Thyroid gland (tissue), 4 donors: Measurements from ENCODE around the gene CAPSL. TPM values are rescaled to one million over a fixed set of nuclear protein-coding genes. Genes with fewer than 3 reads are reported as not detected.
A peak's percentile ranks its signal among the peaks of the same experiment; 100 is the strongest.

Experiments
- DNase-seq, 2 donors: peaks; one replicate each; pipeline ENCODE4 v3.0.0-alpha.2; 2019
- H3K27ac ChIP-seq, 3 donors: fragments of 200-600 bp; sonication (generic); 1 replicate in 2 of 3; 2 replicates in 1 of 3; pipeline ENCODE4 v1.5.1; 2016 to 2019; ENCODE audit warnings: mild to moderate bottlenecking in 1 of 3, moderate library complexity in 1 of 3
- H3K27me3 ChIP-seq: fragments of 200-600 bp; sonication (generic); one replicate; pipeline ENCODE4 v1.5.1; 2019
- H3K36me3 ChIP-seq, 2 donors: fragments of 200-600 bp; sonication (generic); one replicate each; pipeline ENCODE4 v1.5.1; 2016 to 2019
- H3K4me1 ChIP-seq, 2 donors: fragments of 200-600 bp; sonication (generic); one replicate each; pipeline ENCODE4 v1.5.1; 2017 to 2019
- H3K4me3 ChIP-seq, 3 donors: fragments of 200-600 bp; sonication (generic); replicated peaks in 1 of 3; 1 replicate in 2 of 3; 2 replicates in 1 of 3; pipeline ENCODE4 v1.5.1; 2016; ENCODE audit warnings: mild to moderate bottlenecking in 1 of 3
- H3K9me3 ChIP-seq: fragments of 200-600 bp; sonication (generic); one replicate; pipeline ENCODE4 v1.5.1; 2017
- POLR2A ChIP-seq, 2 donors: fragments of 450-650 bp; IDR thresholded peaks; one replicate each; pipeline ENCODE4 v1.6.1; 2017; ENCODE audit warnings: antibody characterized with exemption in 2 of 2, mild to moderate bottlenecking in 2 of 2, moderate library complexity in 1 of 2
- WGBS, 2 donors: methylation state at CpG; one replicate each; pipeline ENCODE4 v1.1.5; 2017; 5-methylcytosine and 5-hydroxymethylcytosine counted together
- intact Hi-C: fragments of 100-400 bp; cut with DNase I; formaldehyde crosslinking; loops from one replicate; pipeline ENCODE4 v1.15.1; 2023
- total RNA-seq, 4 donors: library from RNA; depleted of rRNA; stranded (reverse); fragments of >200 nt; gene quantifications; one replicate each; pipeline ENCODE4 v1.2.3, GENCODE V29; 2016
- TF ChIP-seq, protein P1 (sequence below), 6 experiments: fragments of 200-600 bp in 3 of 6; fragments of 450-650 bp in 3 of 6; sonication (generic) in 3 of 6; IDR thresholded peaks; one replicate each; pipeline ENCODE4 v1.5.1; 2016 to 2019; ENCODE audit warnings: antibody characterized with exemption in 6 of 6, mild to moderate bottlenecking in 2 of 6, inconsistent platforms in 1 of 6, moderate library complexity in 1 of 6

Gene CAPSL
- total RNA-seq, 4 donors from 2014 or later = 0.33 to 2.4 TPM; not detected in 2

DNA sequence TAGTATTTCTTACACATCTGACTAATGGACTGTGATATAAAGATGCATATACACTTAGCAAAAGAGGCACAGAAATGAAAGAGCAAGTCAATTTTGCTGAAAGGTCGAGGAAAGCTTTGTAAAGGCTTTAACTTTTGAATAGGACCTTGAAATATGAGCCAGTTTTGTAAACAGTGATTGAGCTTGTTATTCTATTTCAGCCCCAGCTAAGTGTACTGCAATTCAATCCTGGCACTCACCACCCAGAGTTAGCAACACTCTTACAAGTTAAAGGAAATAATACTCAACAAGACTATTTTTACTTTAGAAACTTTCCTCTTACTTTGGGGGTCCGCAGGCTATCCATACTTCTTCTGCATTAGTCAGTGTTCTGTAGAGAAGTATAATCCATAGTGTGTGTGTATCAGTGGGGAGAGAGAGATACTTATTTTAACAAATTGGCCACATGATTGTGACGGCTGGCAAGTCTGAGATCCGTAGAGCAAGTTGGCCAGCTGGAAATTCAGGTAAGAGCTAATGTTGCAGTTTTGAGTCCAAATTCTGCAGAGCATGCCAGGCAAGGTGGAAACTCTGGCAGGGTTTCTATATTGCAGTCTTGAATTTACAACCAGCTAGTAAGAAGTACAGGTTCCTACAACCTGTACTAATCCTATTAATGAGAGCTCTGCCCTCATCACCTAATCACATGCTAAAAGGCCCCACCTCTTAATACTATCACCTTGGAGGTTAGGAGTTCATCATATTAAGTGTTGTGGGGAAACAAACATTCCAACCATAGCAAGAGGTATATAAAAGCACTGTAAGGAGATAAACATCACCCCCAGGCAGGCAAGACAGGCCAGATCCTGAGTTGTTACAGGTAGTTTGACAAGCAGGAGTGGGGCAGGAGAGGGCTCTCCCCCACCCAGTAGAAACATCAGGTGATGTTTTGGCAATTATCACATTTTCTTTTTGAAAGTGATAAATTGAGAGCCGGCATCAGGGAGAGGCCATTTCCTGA is 48.1 kb downstream of the CAPSL start:
- Histone ChIP-seq H3K36me3 (no peaks in the 10 kb centered on the region), H3K27me3 (no peaks in the 10 kb centered on the region), H3K4me1 (peaks cover 0 to 6% of the 10 kb centered on the region in 2 donors), H3K9me3 (no peaks in the 10 kb centered on the region), H3K27ac (no peak overlapping the region), H3K4me3 (no peak overlapping the region)
- WGBS, 2 donors = 48 to 50% methylated on average over 5 of the region's 5 CpGs
- peak; percentile 8 to 51 for DNase-seq
- intact Hi-C loops = no loop called here
- TF ChIP-seq POLR2A (IDR thresholded peaks at IDR 0.05) = no peak

DNA sequence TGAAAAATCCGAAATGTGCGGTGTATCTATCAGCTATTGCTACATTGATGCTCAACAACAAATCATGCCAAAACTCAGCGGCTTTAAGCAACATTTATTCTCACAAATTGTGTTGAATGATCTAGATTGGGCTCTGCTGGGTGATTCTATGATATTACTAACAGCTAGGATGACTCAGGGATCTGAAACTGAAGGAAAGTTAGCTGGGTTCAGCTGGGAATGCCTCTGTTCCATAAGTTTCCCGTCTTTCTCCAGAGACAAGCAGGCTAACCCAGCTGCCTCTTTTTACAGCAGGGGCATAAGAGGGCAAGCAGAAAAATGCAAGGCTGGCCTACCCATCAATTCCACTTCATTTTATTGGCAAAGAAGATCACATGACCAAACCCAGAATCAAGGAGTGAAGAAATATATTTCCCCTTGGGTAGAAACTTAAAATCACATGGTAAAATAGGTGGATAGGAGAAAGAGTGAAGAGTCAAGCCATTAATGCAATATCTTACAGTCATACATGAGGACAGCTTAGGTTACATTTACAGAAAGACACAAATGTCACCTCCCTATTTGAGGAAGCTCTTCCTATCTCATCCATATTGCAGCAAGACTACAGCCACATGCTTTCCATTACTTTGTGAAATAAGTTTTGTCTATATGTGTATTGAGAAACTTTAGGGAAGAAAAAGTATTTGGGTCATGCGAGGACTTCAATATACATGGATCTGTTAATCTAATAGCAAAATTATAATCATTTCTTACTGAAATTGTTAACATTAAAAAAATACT is 50.9 kb downstream of the CAPSL start:
- Histone ChIP-seq H3K27ac (no peak overlapping the region), H3K4me3 (no peak overlapping the region), H3K4me1 (peaks cover 0 to 16% of the 10 kb centered on the region in 2 donors), H3K9me3 (no peaks in the 10 kb centered on the region), H3K36me3 (no peaks in the 10 kb centered on the region), H3K27me3 (no peaks in the 10 kb centered on the region)
- intact Hi-C loops = no loop called here
- 72 to 77% methylated on average over 5 of the region's 5 CpGs for WGBS, 2 donors
- DNase-seq = no peak
- TF ChIP-seq, protein P1, sequence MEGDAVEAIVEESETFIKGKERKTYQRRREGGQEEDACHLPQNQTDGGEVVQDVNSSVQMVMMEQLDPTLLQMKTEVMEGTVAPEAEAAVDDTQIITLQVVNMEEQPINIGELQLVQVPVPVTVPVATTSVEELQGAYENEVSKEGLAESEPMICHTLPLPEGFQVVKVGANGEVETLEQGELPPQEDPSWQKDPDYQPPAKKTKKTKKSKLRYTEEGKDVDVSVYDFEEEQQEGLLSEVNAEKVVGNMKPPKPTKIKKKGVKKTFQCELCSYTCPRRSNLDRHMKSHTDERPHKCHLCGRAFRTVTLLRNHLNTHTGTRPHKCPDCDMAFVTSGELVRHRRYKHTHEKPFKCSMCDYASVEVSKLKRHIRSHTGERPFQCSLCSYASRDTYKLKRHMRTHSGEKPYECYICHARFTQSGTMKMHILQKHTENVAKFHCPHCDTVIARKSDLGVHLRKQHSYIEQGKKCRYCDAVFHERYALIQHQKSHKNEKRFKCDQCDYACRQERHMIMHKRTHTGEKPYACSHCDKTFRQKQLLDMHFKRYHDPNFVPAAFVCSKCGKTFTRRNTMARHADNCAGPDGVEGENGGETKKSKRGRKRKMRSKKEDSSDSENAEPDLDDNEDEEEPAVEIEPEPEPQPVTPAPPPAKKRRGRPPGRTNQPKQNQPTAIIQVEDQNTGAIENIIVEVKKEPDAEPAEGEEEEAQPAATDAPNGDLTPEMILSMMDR (IDR thresholded peaks at IDR 0.05) = no peak
- no peak for TF ChIP-seq POLR2A (IDR thresholded peaks at IDR 0.05)

DNA sequence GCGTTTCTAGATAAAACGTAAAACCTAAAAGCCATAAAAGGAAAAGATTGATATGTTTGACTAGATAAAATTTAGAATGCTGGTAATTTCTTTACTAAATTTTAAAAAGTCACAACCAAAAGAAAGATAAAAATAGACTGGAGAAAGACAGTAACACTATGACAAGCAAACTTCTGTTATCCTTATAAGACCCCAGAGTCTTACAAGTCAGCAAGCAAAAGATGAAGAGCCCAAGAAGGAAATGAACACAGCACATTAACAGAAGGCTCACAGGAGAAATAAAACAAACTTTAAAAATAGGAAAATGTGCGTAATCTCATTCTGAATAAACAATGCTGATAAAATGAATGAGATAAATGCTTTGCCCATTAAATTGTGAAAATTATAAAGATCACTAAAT is 52.0 kb downstream of the CAPSL start:
- 88 to 91% methylated on average over 3 of the region's 3 CpGs for WGBS, 2 donors
- Histone ChIP-seq H3K4me3 (no peak overlapping the region), H3K4me1 (peaks cover 0 to 16% of the 10 kb centered on the region in 2 donors), H3K36me3 (no peaks in the 10 kb centered on the region), H3K27ac (no peak overlapping the region), H3K9me3 (no peaks in the 10 kb centered on the region), H3K27me3 (no peaks in the 10 kb centered on the region)
- TF ChIP-seq POLR2A (IDR thresholded peaks at IDR 0.05) = no peak
- TF ChIP-seq, protein P1 (IDR thresholded peaks at IDR 0.05) = no peak
- intact Hi-C loops = no loop called here
- no peak for DNase-seq

DNA sequence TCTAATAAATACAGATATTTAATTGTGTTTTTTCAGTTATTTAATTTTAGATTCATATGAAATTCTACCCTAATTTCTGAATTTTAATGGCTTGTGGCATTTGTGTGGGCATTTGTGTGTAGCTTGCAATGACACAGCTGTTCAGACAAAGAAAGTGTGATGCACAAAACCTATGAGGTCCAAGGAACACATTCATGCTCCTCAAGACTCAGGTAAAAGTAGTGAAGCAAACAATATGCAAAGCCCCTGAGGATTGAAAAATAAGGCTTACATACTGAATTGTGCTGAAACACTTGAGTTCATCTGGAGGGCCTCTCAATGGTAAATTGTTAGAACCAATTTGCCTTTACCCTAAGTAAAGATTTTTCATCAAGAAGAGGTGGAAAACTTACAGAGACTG is 53.6 kb downstream of the CAPSL start:
- DNase-seq = no peak
- Histone ChIP-seq H3K4me1 (peaks cover 0 to 11% of the 10 kb centered on the region in 2 donors), H3K27ac (no peak overlapping the region), H3K27me3 (no peaks in the 10 kb centered on the region), H3K9me3 (no peaks in the 10 kb centered on the region), H3K36me3 (no peaks in the 10 kb centered on the region), H3K4me3 (no peak overlapping the region)
- intact Hi-C loops = no loop called here
- TF ChIP-seq POLR2A (IDR thresholded peaks at IDR 0.05) = no peak
- TF ChIP-seq, protein P1 (IDR thresholded peaks at IDR 0.05) = no peak

DNA sequence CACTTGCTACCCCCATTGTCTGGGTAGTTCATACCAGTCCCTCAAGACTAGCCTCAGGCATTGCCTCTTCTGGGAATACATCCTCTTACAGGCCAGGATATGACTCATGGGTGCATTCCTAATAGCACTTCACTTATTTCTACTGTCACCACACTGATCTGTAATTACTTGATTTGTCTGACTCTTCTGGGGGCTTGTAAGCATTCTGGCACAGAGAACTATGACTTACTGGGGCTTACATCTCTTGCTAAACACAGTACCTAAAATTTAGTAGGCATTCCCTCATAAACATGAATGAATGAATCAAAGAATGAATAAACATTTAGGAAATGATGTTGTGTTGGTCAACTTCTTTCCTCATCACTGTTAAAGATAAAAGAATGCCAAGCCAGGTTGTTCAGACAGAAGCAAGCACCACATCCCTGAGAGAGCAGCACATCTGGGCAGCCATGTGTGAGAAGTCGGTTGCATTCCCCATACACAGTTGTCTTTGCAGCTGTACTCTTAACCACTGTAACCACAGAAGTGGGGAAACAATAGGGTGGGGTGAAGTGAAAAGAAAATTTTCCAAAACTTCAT is 54.1 kb downstream of the CAPSL start:
- peak in 1 of 2 donors; percentile 31 for DNase-seq
- intact Hi-C loops = no loop called here
- peaks cover 0 to 10% of the 10 kb centered on the region in 2 donors for H3K4me1 ChIP-seq
- H3K27me3 ChIP-seq = no peaks in the 10 kb centered on the region
- TF ChIP-seq POLR2A (IDR thresholded peaks at IDR 0.05) = no peak
- TF ChIP-seq, protein P1 (IDR thresholded peaks at IDR 0.05) = no peak
- H3K27ac ChIP-seq = no peak overlapping the region
- no peak overlapping the region for H3K4me3 ChIP-seq
- H3K9me3 ChIP-seq = no peaks in the 10 kb centered on the region
- WGBS, 2 donors = 28% methylated on average over 1 of the region's 1 CpG
- H3K36me3 ChIP-seq = no peaks in the 10 kb centered on the region
